NCI-H1105 (cell line): ENCODE results near the gene TESK1.
A peak's percentile ranks its signal among the peaks of the same experiment; 100 is the strongest.

Source experiments
- DNase-seq: peaks from one replicate; lab custom pipeline; 2025; lab: John Stamatoyannopoulos, UW

Gene TESK1

DNA sequence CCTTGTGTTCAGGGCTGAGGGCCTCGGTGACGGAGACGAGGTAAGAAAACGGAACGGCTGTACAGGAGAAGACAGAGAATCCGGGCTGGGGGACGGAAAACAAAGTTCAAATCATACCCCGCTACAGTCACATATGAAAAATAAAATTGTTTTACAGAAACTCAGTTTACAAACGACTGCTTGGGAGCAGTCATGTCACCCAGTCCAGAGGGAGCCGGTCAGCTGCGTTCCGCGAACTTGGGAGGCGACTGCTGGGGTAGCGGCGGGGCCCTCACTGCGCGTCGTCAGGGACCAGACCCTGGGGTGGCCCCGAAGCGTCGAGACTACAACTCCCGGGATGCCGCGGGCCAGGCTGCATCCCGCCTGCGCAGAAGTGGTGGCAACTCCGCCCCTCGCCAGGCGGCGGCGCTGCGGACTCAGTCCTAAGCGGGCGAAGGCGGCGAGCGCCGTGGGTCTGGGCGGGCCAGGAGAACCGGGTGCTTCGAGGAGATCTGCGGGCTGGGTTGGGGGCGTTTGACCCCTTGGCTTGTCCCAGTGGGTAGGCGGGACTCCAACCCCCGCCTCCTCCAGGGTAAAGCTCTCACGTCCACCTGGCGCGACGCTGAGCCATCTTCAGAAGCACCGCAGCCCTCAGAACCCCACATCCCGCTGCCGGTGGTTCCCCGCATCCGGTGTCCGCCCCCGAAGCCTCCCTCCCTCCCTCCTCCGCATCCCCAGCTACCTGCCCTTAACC is 41.6 kb downstream of the TESK1 start:
- DNase-seq: peak; percentile 88

DNA sequence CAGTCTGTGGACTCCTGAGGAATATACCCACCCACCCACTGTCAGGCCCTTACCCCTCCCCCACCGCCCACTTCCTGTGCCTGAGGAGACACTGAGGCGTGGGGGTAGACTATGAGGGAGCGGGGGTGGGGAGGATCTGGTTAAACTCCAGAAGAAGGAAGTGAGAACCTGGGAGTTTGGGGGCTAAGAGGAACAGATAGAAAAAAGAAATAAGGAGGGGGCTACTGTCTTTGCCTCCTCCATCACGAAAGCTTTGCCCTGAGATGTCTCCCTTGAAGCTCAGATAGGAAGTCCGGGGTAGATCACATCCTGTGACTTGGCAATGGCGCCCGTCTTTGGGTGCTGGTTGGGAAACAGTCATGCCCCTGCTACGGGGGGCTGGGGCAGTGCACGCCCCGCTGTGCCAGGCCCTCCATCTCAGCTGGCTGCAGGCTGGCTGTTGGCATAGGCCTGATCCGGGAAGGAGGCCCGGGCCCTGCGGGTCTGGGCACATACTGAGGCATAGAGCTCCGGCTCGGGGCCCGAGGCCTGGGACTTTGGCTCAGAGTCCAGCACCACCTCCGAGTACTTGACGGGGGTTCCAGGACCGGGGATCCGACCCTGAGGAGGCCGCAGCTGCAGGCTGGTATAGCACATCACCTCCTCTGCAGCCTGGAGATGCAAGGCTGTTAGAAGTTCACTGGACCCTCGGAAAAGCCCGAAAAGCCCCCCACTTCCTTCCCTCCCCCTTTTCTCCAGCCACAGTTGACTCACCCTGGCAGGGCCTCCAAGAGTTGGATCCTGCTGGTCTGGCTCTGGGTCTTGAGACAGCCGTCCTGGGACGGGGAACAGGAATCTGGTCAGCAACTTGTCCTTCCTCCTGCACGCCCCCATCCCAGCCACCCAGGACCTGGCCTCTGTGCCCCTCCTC is 44.6 kb downstream of the TESK1 start:
- no peak for DNase-seq

DNA sequence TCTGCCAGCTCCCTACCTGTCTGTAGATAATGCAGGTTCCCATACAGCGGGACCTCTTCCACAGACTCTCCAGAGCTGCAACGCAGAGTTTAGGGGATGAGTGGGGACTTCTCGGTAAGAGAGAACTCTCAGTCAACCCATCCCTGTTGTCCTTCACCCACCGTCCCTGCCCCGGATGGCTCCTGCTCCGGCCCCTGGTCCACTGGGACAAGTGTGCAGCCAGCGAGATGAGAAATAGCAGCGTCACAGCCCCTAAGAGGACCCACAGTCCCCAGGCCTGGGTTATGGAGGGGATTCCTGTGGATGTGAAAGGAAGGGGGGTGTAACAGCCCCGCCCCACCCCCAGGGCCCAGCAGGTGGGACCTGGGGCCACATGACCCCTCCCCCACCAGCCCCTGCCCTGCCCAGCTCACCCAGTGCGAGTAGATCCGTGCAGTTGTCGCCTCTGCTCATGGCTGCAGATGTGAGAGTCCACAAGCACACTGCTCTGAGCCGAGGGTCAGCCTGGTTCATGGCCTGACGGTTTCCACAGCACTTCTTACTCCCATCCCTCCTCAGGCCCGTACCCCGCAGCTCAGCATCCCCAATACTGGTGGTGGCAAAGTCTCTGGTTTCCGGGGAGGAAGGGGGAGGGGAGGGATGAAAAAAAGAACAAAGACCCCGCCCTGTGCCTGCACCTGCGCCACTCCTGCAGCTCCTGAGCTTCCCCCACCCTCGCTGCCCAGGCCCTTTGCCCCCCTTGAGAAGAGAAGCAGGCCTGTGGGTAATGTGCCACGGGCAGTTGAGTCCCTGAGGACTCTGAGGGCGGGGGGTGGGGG is 45.5 kb downstream of the TESK1 start, which contains the start of gene SIT1:
Gene SIT1, minus strand, starts transcription at position 591 of the 818 bp plus-strand sequence. Its CDS starts 78 bp downstream, at position 513.
- DNase-seq: no peak

DNA sequence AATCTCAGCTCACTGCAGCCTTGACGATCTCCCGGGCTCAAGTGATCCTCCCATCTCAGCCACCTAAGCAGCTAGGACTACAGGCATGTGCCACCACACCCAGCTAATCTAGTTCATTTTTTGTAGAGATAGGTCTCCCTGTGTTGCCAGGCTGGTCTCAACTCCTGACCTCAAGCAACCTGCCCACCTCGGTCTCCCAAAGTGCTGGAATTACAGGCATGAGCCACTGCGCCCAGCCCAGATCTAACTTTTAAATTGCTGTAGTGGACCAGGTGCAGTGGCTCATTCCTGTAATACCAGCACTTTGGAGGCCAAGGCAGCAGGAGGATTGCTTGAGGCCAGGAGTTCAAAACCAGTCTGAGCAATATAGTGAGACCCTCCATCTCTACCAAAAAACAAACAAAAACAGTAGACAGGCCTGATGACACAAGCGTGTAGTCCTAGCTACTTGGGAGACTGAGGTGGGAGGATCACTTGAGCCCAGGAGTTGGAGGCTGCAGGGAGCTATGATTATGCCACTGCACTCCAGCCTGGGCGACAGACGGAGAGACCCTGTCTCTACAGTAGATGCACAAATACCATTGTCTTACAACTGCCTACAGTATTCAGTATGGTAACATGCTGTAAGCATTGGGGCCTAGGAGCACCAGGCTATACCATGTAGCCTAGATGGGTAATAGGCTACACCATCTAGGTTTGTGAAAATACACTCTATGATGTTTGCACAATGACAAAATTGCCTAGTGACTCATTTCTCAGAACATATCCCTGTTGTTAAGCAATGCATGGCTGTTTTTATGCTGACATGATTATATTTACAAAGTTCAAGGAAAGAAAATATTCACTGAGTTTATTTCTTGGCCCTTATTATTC is 47.1 kb downstream of the TESK1 start:
- no peak for DNase-seq

DNA sequence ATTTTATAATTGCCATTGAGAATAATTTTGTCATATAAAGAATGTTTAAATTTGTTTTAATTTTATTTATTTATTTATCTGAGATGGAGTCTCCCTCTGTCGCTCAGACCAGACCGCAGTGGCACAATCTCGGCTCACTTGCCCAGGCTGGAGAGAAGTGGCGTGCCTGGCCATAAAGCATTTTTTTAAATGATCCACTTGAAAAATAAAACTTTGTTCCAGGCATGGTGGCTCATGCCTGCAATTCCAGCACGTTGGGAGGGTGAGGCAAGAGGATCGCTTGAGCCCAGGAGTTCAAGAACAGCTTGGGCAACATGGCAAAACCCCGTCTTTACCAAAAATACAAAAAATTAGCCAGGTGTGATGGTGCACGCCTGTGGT is 47.8 kb downstream of the TESK1 start:
- no peak for DNase-seq

DNA sequence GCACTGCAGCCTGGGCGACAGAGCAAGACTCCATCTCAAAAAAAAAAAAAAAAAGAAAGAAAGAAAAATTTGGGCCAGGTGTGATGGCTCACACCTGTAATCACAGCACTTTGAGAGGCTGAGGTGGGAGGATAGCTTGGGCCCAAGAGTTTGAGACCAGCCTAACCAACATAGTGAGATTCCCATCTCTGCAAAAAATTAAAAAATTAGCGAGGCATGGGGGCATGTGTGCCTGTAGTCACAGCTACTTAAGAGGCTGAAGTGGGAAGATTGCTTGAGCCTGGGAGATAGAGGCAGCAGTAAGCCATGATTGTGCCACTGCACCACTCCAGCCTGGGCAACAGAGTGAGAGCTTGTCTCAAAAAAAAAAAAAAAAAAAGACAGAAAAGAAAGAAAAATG is 48.5 kb downstream of the TESK1 start:
- DNase-seq: no peak

DNA sequence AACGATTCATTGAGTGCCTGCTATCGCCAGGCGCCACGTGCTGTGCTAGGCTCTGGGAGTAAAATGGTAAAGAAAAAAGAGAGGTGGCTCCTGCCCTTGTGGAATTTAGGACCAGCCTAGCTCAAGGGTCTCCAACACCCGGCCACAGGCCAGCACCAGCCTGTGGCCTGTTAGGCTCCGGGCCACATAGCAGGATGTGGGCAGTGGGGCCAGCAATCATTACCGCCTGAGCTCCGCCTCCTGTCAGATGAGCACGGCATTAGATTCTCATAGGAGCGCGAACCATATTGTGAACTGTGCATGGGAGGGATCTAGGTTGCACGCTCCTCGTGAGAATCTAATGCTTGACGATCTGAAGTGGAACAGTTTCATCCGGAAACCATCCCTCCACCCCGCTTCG is 51.3 kb downstream of the TESK1 start:
- no peak for DNase-seq

DNA sequence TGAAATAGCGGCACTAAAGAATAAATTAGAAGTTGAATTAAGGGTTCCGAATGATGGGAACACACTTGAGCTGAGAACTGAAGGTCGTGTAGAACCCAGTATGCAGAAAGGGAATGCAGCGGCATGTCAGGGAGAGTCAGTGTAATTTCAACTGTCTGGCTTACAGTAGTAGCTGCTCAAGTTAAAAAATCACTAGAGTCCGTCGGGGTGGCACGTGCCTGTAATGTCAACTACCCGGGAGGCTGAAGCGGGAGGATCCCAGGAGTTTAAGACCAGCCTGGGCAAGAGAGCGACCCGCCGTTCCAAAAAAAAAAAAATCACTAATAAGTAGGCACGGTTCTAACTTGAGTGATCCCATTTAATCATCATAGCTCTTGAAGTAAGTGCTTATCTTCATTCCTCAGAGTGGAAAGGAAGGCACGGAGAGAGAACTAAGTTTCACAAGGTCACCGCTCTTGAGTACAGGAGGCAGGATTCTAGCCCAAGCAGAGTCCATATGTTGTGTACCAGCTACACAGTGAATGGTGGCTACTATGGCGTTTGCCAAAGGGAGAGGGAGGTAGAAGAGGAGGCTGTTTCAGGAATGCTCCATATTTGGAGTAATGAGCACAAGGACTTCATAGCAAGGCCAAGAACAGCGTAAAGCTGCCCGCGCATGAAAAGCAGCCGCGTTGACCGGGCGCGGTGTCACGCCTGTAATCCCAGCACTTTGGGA is 51.9 kb downstream of the TESK1 start:
- no peak for DNase-seq

DNA sequence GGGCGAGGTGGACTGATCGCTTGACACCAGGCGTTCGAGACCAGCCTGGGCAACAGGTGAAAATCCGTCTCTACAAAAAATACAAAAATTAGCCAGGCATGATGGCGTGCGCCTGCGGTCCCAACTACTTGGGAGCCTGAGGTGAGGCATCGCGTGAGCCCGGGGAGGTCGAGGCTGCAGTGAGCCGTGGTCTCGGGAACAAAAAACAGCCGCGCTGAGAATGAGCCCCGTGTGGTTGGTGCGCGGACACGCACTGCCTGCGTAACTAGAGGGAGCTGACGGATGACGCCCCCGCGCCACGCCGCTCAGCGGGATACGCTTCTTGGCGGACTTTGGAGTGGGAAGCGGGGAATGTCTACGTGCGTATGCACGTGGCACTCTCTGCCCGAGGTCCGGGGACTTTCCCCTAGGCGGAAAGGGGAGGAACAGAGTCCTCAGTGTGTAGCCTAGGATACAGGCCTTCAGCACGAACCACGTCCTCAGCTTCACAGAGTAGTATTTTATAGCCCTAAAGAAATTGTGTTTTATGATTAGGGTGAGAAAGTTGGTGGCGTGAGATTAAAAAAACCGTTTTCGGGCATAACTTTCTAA is 52.6 kb downstream of the TESK1 start, which contains the start of gene RMRP:
Gene RMRP, minus strand, starts transcription at position 474 of the 591 bp plus-strand sequence.
- DNase-seq: peak; percentile 96

DNA sequence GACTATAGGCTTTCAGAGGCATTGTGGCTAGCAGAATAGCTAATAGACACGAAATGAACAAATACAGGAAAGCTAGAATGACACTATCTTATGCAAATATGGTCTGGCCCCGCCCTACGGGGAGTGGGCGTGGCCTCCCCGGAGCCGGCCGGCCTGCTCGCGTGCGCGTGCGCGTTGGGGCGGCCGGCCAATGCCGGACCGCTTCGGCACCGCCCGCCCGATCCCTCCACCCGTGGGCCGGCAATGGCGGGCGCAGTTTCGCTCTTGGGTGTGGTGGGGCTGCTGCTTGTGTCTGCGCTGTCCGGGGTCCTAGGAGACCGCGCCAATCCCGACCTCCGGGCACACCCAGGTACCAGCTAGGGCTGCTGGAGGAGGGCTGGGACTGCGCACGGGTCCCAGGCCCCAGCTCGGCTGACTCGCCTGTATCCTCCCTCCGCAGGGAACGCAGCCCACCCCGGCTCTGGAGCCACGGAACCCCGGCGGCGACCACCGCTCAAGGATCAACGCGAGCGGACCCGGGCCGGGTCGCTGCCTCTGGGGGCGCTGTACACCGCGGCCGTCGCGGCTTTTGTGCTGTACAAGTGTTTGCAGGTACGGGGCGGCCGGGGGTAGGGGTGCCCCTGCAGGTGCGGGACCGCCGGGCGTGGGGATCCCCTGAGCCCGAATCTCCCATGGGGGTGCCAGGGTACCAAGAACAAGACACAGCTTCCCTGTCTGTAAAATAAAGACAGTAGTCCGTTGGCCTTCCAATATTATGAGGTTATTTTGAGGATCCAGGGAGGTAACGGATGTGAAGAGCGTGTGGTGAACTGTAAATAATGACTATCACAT is 53.3 kb downstream of the TESK1 start, which contains the start of gene CCDC107:
Gene CCDC107, plus strand, starts transcription at position 156 of the 831 bp plus-strand sequence. Its CDS starts 88 bp downstream, at position 244.
- peak; percentile 76 for DNase-seq

DNA sequence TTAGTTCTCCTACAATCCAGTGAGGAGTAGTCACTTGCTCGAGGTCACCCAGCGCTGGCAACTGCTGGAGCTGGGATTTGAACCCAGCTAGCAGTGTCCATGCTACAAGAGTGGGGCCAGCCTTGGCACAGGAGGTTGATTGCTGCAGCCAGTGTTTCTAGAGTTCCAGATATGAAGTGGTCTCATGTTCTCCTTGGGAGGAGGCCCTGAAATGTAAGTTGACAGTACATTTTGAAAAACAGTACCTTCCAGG is 53.8 kb downstream of the TESK1 start:
- peak; percentile 20 for DNase-seq

DNA sequence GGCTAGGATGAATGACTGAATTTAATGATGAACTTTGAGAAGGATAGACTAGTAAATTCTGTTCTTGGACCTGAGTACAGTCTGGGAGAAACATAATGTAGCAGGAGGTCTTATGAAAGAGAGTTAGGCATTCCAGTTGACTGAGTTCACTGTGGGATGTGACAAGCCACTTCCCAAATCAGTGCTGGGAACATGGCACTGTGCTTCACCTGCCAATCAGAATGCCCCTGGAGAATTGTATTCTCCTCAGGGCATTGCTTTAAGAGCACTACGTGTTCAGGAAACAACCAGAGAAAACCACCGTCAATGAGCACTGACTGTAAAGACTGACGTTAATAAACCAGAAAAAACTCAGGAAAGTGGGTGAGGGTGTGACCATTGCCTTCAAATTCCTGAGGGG is 54.3 kb downstream of the TESK1 start:
- DNase-seq: no peak
